IMR-90 (cell line): ENCODE measurements around the gene PDCD1. TPM values are rescaled to one million over a fixed set of nuclear protein-coding genes. Genes with fewer than 3 reads are reported as not detected.

Experiments
- ATAC-seq: fragments of 200-7000 bp; cut with Tn5 transposase; 2 replicates; pipeline ENCODE4 v1.9.1; 2020; ENCODE audit warnings: low read depth, mild to moderate bottlenecking, moderate library complexity
- BruUV-seq: library from RNA; stranded (reverse); fragments of 400-500 nt; replicated peaks from 2 replicates; lab custom pipeline; 2021; lab: Mats Ljungman, UMichigan
- CTCF ChIA-PET: fragments of 300-600 bp; formaldehyde crosslinking; extraction: SDS; loops from one replicate; lab custom pipeline; 2021; ENCODE audit warnings: antibody characterized with exemption; lab: Yijun Ruan, JAX
- POLR2A ChIA-PET: fragments of 300-600 bp; sonication (Branson Sonifier 250); formaldehyde crosslinking; loops from one replicate; lab custom pipeline; 2022; ENCODE audit warnings: antibody characterized with exemption; ENCODE audit not compliant: unreplicated experiment; lab: Charles Lee
- DNase-seq: peaks from one replicate; pipeline ENCODE4 v3.0.0; 2013
- H2AFZ ChIP-seq: replicated peaks from 2 replicates; pipeline ENCODE3; 2013; ENCODE audit warnings: low read length, mild to moderate bottlenecking; ENCODE audit not compliant: poor library complexity
- H2AK5ac ChIP-seq: 2 replicates; pipeline ENCODE4 v1.6.1; 2013; ENCODE audit warnings: low read depth, low read length, inconsistent platforms
- H2AK9ac ChIP-seq: replicated peaks from 2 replicates; pipeline ENCODE3; 2013; ENCODE audit warnings: mild to moderate bottlenecking, low read depth, low read length, moderate library complexity; ENCODE audit not compliant: poor library complexity
- H2BK120ac ChIP-seq: 2 replicates; pipeline ENCODE4 v1.6.1; 2013; ENCODE audit warnings: low read depth, low read length, inconsistent platforms
- H2BK15ac ChIP-seq: 3 replicates; pipeline ENCODE4 v1.6.1; 2013; ENCODE audit warnings: low read depth, low read length, inconsistent platforms
- H2BK20ac ChIP-seq: 2 replicates; pipeline ENCODE4 v1.6.1; 2013; ENCODE audit warnings: low read depth, mild to moderate bottlenecking, inconsistent platforms, low read length, moderate library complexity
- H2BK5ac ChIP-seq: 2 replicates; pipeline ENCODE4 v1.6.1; 2013; ENCODE audit warnings: mild to moderate bottlenecking, low read depth, low read length, inconsistent platforms; ENCODE audit not compliant: poor library complexity, severe bottlenecking
- H3K14ac ChIP-seq: replicated peaks from 2 replicates; pipeline ENCODE4 v1.6.1; 2013; ENCODE audit warnings: low read depth, low read length, inconsistent platforms
- H3K18ac ChIP-seq: 2 replicates; pipeline ENCODE4 v1.6.1; 2013; ENCODE audit warnings: low read depth, low read length, control low read depth
- H3K23ac ChIP-seq: 2 replicates; pipeline ENCODE4 v1.6.1; 2013; ENCODE audit warnings: low read depth, low read length, inconsistent platforms
- H3K27ac ChIP-seq: 2 replicates; pipeline ENCODE4 v1.5.1; 2013; ENCODE audit warnings: mild to moderate bottlenecking, control low read depth, low read length; ENCODE audit not compliant: insufficient read depth
- H3K27me3 ChIP-seq: 2 replicates; pipeline ENCODE4 v1.6.1; 2013; ENCODE audit warnings: low read length; ENCODE audit not compliant: control insufficient read depth, insufficient read depth
- H3K36me3 ChIP-seq: 2 replicates; pipeline ENCODE4 v1.6.1; 2013; ENCODE audit warnings: low read length, mixed read lengths; ENCODE audit not compliant: control insufficient read depth, insufficient read depth
- H3K4ac ChIP-seq: 2 replicates; pipeline ENCODE4 v1.6.1; 2013; ENCODE audit warnings: low read depth, low read length, inconsistent platforms
- H3K4me1 ChIP-seq: 2 replicates; pipeline ENCODE4 v1.6.1; 2013; ENCODE audit warnings: low read length, mixed read lengths; ENCODE audit not compliant: control insufficient read depth, insufficient read depth
- H3K4me2 ChIP-seq: 2 replicates; pipeline ENCODE4 v1.6.1; 2013; ENCODE audit warnings: low read depth, mild to moderate bottlenecking, control low read depth, low read length, moderate library complexity
- H3K4me3 ChIP-seq: 2 replicates; pipeline ENCODE4 v1.5.1; 2013; ENCODE audit warnings: low read depth, mild to moderate bottlenecking, control low read depth, low read length, moderate library complexity; ENCODE audit not compliant: insufficient read depth
- H3K56ac ChIP-seq: 2 replicates; pipeline ENCODE4 v1.6.1; 2013; ENCODE audit warnings: low read length, inconsistent platforms; ENCODE audit not compliant: insufficient read depth; ENCODE audit errors: extremely low read depth
- H3K79me1 ChIP-seq, 2 experiments: 2 replicates each; pipeline ENCODE4 v1.6.1; 2013; ENCODE audit warnings: low read length in 2 of 2, inconsistent platforms in 1 of 2, low read depth in 1 of 2
- H3K9ac ChIP-seq: 2 replicates; pipeline ENCODE4 v1.6.1; 2013; ENCODE audit warnings: low read depth, low read length, control low read depth
- H3K9me1 ChIP-seq: 2 replicates; pipeline ENCODE4 v1.6.1; 2013; ENCODE audit warnings: low read length, inconsistent platforms; ENCODE audit not compliant: insufficient read depth
- H3K9me3 ChIP-seq: 2 replicates; pipeline ENCODE4 v1.6.1; 2013; ENCODE audit warnings: low read length; ENCODE audit not compliant: control insufficient read depth, insufficient read depth
- H4K20me1 ChIP-seq: 2 replicates; pipeline ENCODE4 v1.6.1; 2013; ENCODE audit warnings: low read length, inconsistent platforms; ENCODE audit not compliant: insufficient read depth
- H4K5ac ChIP-seq: 2 replicates; pipeline ENCODE4 v1.6.1; 2013; ENCODE audit warnings: mild to moderate bottlenecking, low read depth, low read length, control low read depth
- H4K8ac ChIP-seq, 2 experiments: 2 replicates each; pipeline ENCODE4 v1.6.1; 2013; ENCODE audit warnings: low read depth in 2 of 2, low read length in 2 of 2, control low read depth in 1 of 2, inconsistent platforms in 1 of 2
- H4K91ac ChIP-seq: 2 replicates; pipeline ENCODE4 v1.6.1; 2013; ENCODE audit warnings: low read depth, low read length, inconsistent platforms; ENCODE audit not compliant: insufficient read depth
- BHLHE40 ChIP-seq: fragments of 150-350 bp; IDR thresholded peaks from 2 replicates; pipeline ENCODE4 v1.6.1; 2016; ENCODE audit warnings: mild to moderate bottlenecking, low read depth, low read length
- CHD1 ChIP-seq: IDR thresholded peaks from 2 replicates; pipeline ENCODE4 v1.6.1; 2012; ENCODE audit warnings: low read depth, low read length, improper control_type of control experiment
- CTCF ChIP-seq: conservative IDR thresholded peaks from 2 replicates; pipeline ENCODE4 v1.5.1; 2012; ENCODE audit warnings: mild to moderate bottlenecking, low read depth, low read length, improper control_type of control experiment
- MAFK ChIP-seq: IDR thresholded peaks from 2 replicates; pipeline ENCODE4 v1.6.1; 2012; ENCODE audit warnings: low read depth, low read length, improper control_type of control experiment
- NFE2L2 ChIP-seq: fragments of 150-350 bp; IDR thresholded peaks from 2 replicates; pipeline ENCODE4 v1.6.1; 2016; ENCODE audit warnings: low read depth, mild to moderate bottlenecking, low read length
- WGBS, 2 experiments: methylation state at CpG; one replicate each; pipeline versions ENCODE4 v1.1.5 to v1.1.7; 2013; ENCODE audit warnings: missing lambda C conversion rate in 2 of 2; ENCODE audit not compliant: insufficient read length in 1 of 2; ENCODE audit errors: extremely low coverage in 2 of 2; 5-methylcytosine and 5-hydroxymethylcytosine counted together
- dilution Hi-C: fragments of 300-500 bp; cut with HindIII; formaldehyde crosslinking; loops from one replicate; pipeline ENCODE4 v1.14.3; 2018; ENCODE audit warnings: low sequenced_read_pairs; ENCODE audit not compliant: unreplicated experiment
- in situ Hi-C: fragments of 300-500 bp; cut with MboI; formaldehyde crosslinking; loops from 3 replicates; pipeline ENCODE4 v1.14.3; 2019; ENCODE audit warnings: low sequenced_read_pairs, inconsistent platforms, mixed read lengths
- intact Hi-C: fragments of 100-400 bp; cut with micrococcal nuclease; formaldehyde crosslinking; loops from 2 replicates; pipeline ENCODE4 v1.10.0; 2022
- polyA plus RNA-seq, 3 experiments: library from polyadenylated mRNA; depleted of rRNA; stranded (reverse); fragments of >200 nt; gene quantifications; 2 replicates each; pipeline ENCODE4 v1.2.3, GENCODE V29; 2012; ENCODE audit warnings: low replicate concordance in 1 of 3
- total RNA-seq: library from RNA; depleted of rRNA; stranded (reverse); fragments of >200 nt; gene quantifications from 2 replicates; pipeline ENCODE4 v1.2.3, GENCODE V29; 2012

The PDCD1 gene
- total and polyA plus RNA-seq, 2 of the 4 experiments (the other 2 are of a cell fraction), result not detected

- no peak overlapping the region for H3K18ac ChIP-seq
- no peak for DNase-seq
- H3K4me2 ChIP-seq, result no peak overlapping the region
- no peak overlapping the region for H3K27ac ChIP-seq
- no peak overlapping the region for H4K91ac ChIP-seq
- ATAC-seq, result no peak
- H4K20me1 ChIP-seq, result no peaks in the 10 kb centered on the region
- H3K14ac ChIP-seq, result no peak overlapping the region
- H3K4ac ChIP-seq, result no peak overlapping the region
- no peak overlapping the region for H4K8ac ChIP-seq
- no peaks in the 10 kb centered on the region for H3K4me1 ChIP-seq
- H4K5ac ChIP-seq, result no peak overlapping the region
- intact Hi-C loops (loop anchor here (10.0 kb wide), 1 partner anchor 170 kb away; the partner anchor contains the start of gene ING5), in situ Hi-C loops (no loop called here), dilution Hi-C loops (no loop called here)
- no peak overlapping the region for H2BK5ac ChIP-seq
- TF ChIP-seq CTCF (no peak), CHD1 (no peak), MAFK (no peak), BHLHE40 (no peak), NFE2L2 (no peak)
- H2BK120ac ChIP-seq, result no peak overlapping the region
- no peak overlapping the region for H2BK15ac ChIP-seq
- ChIA-PET CTCF (no interaction called here), POLR2A (no interaction called here)
- no peaks in the 10 kb centered on the region for H3K79me1 ChIP-seq
- peaks cover 10% of the 10 kb centered on the region; the same call in 1 of the 2 replicates for H3K27me3 ChIP-seq
- no peak overlapping the region for H2AK5ac ChIP-seq
- whole genome bisulfite sequencing, 2 experiments, result 93% methylated on average over 12 of the region's 17 CpGs; no CpG with 5 or more reads in 1 of the 2 experiments
- H2AFZ ChIP-seq, result no peak overlapping the region
- H3K23ac ChIP-seq, result no peak overlapping the region
- no peak overlapping the region for H3K56ac ChIP-seq
- H3K9ac ChIP-seq, result no peak overlapping the region
- no peaks in the 10 kb centered on the region for H3K9me3 ChIP-seq
- H3K36me3 ChIP-seq, result no peaks in the 10 kb centered on the region
- no TSS peak for BruUV-seq
- no peak overlapping the region for H2BK20ac ChIP-seq
- no peak overlapping the region for H2AK9ac ChIP-seq
- no peak overlapping the region for H3K4me3 ChIP-seq
- H3K9me1 ChIP-seq, result no peaks in the 10 kb centered on the region
These were observed 15.7 kb upstream of the PDCD1 start for GRCh38 chr2:241874277-241874925.
